SK-N-MC (cell line): ENCODE results near the gene ZNFX1.

Experiments
- DNase-seq: peaks from one replicate; pipeline ENCODE4 v3.0.0-alpha.2; 2011; ENCODE audit warnings: low read depth, low spot score
- H3K27ac ChIP-seq: fragments of 200-600 bp; sonication (generic); 2 replicates; pipeline ENCODE4 v1.5.1; 2016; ENCODE audit warnings: mixed run types
- H3K36me3 ChIP-seq: fragments of 200-600 bp; sonication (generic); 2 replicates; pipeline ENCODE4 v1.6.1; 2017; ENCODE audit warnings: antibody characterized with exemption, low read length, mixed read lengths; ENCODE audit not compliant: insufficient read depth
- H3K4me3 ChIP-seq: fragments of 200-600 bp; sonication (generic); 2 replicates; pipeline ENCODE4 v1.5.1; 2016
- H3K9ac ChIP-seq: fragments of 200-600 bp; sonication (generic); 2 replicates; pipeline ENCODE4 v1.8.0; 2017; ENCODE audit warnings: mixed run types, mixed read lengths; ENCODE audit not compliant: insufficient read length
- H3K9me3 ChIP-seq: fragments of 200-600 bp; sonication (generic); 2 replicates; pipeline ENCODE4 v1.6.1; 2017; ENCODE audit warnings: low read depth, mild to moderate bottlenecking, antibody characterized with exemption, low read length, moderate library complexity, mixed read lengths
- EZH2 ChIP-seq: fragments of 200-600 bp; sonication (generic); IDR thresholded peaks from one replicate; pipeline ENCODE4 v1.6.1; 2017; ENCODE audit warnings: antibody characterized with exemption
- FOXP2 ChIP-seq: optimal IDR thresholded peaks from 2 replicates; pipeline ENCODE3; 2011; ENCODE audit warnings: mild to moderate bottlenecking, moderate library complexity; ENCODE audit not compliant: insufficient read depth; ENCODE audit errors: extremely low read length, control extremely low read depth
- POLR2AphosphoS5 ChIP-seq: IDR thresholded peaks from 2 replicates; pipeline ENCODE4 v1.6.1; 2012; ENCODE audit warnings: mild to moderate bottlenecking, low read depth, low read length, borderline replicate concordance

ZNFX1 gene

GRCh38 chr20:49287555-49288249, 9.8 kb upstream of the ZNFX1 start:
- no peak for DNase-seq
- Histone ChIP-seq H3K4me3 (no peak overlapping the region), H3K27ac (peak overlapping the region; percentile 85), H3K36me3 (peaks cover 90% of the 10 kb centered on the region), H3K9me3 (no peaks in the 10 kb centered on the region), H3K9ac (no peak overlapping the region)
- TF ChIP-seq POLR2AphosphoS5 = peak; percentile 39; the same call in 1 of the 2 replicates
- TF ChIP-seq EZH2 = no peak

GRCh38 chr20:49286689-49287551, 9.1 kb upstream of the ZNFX1 start:
- H3K4me3 ChIP-seq = 0 out of 2 replicates have a peak overlapping the region, but pooled peaks have one; percentile 10
- H3K9ac ChIP-seq = no peak overlapping the region
- no peak for DNase-seq
- H3K27ac ChIP-seq = peak overlapping the region; percentile 85
- TF ChIP-seq FOXP2 (no peak), EZH2 (no peak), POLR2AphosphoS5 (no peak; the same call in none of the 2 replicates)
- peaks cover 98% of the 10 kb centered on the region for H3K36me3 ChIP-seq
- H3K9me3 ChIP-seq = no peaks in the 10 kb centered on the region

- Histone ChIP-seq H3K27ac (peak overlapping the region; percentile 85), H3K9me3 (no peaks in the 10 kb centered on the region), H3K4me3 (peak overlapping the region; percentile 2; the same call in 1 of the 2 replicates), H3K9ac (peak overlapping the region; percentile 2), H3K36me3 (peaks cover 100% of the 10 kb centered on the region)
- TF ChIP-seq POLR2AphosphoS5 (no peak), FOXP2 (no peak), EZH2 (no peak)
- no peak for DNase-seq
Measured at GRCh38 chr20:49285813-49286494, 8.1 kb upstream of the ZNFX1 start.

DNA sequence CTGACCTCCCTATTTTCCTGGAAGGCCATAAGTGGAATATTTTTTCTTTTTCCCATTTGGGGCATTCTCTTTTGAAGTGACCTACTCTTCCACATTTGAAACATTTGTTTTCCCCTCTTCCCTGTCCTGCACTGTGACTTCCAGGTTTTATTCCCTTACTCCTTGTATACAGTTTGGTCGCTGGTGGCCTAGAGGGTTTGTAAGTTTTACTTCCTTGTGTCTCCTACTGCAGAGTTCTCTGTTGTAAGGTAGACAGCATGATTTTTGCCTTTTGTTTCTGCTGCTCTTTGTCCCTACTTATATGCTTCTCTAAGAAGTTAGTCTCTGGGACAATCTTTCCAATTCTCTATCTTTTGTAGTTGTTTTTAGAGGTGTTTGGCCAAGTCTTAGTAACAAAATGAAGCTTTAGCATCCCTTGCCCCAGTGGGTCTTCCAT, 7.4 kb upstream of the ZNFX1 start:
- peak overlapping the region; percentile 2 for H3K9ac ChIP-seq
- peak overlapping the region; percentile 14 for H3K4me3 ChIP-seq
- TF ChIP-seq FOXP2 (no peak), EZH2 (no peak), POLR2AphosphoS5 (peak; percentile 7; the same call in 1 of the 2 replicates)
- peak overlapping the region; percentile 85 for H3K27ac ChIP-seq
- peaks cover 100% of the 10 kb centered on the region for H3K36me3 ChIP-seq
- H3K9me3 ChIP-seq = no peaks in the 10 kb centered on the region
- no peak for DNase-seq

DNA sequence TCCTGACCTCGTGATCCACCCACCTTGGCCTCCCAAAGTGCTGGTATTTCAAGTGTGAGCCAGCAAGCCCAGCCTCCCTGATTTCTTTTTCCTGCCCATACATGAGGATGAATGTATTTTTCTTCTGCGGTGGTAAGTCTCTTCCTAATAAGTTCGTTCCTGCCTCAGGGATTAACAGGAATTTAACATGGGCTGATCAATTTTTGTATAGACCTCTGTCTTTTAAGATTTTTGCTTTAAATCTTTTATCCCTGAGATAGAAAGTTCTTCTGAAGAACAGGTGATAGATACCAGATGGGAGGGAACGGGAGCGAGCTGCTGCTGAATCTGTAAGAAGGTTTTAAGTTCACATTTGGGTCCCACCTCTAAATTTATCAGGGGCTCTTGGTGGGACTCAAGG, 7.0 kb upstream of the ZNFX1 start:
- Histone ChIP-seq H3K9me3 (no peaks in the 10 kb centered on the region), H3K9ac (no peak overlapping the region), H3K36me3 (peaks cover 100% of the 10 kb centered on the region), H3K27ac (peak overlapping the region; percentile 85), H3K4me3 (peak overlapping the region; percentile 14; the same call in 1 of the 2 replicates)
- DNase-seq = no peak
- TF ChIP-seq FOXP2 (no peak), POLR2AphosphoS5 (0 out of 2 replicates have a peak, but pooled peaks have one; percentile 11)

- no peak overlapping the region for H3K9ac ChIP-seq
- peak overlapping the region; percentile 100 for H3K4me3 ChIP-seq
Measured at GRCh38 chr20:49283703-49284625, 6.1 kb upstream of the ZNFX1 start.

DNA sequence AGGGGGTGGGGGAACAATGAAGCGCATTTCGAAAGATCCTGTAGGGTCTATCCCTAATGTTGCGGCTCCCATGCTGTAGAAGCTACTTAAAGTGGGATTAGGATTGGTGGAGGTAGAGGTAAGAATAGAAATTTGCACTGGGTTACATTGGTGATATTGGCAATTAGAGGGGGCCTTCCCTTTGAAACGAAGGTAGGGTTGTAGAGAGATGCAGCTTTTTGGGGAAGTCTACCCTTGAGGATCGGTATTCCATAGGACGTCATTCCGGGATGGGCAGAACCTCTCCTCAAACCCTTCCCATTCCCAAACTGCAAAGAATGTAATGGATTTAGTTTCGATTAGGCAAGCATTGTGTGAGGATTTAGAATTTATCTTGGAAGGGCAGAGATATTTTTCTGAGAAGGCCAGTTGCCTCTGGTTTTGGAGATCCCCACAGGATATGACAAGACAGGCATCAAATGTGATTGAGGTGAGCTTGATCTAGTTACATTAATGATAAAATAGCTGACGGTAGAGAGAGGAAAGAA, 5.4 kb upstream of the ZNFX1 start:
- Histone ChIP-seq H3K36me3 (peaks cover 97% of the 10 kb centered on the region), H3K4me3 (peak overlapping the region; percentile 100), H3K9ac (peak overlapping the region; percentile 21), H3K27ac (peak overlapping the region; percentile 96), H3K9me3 (no peaks in the 10 kb centered on the region)
- peak; percentile 2; the same call in 1 of the 2 replicates for TF ChIP-seq POLR2AphosphoS5
- no peak for TF ChIP-seq FOXP2
- TF ChIP-seq EZH2 = no peak
- no peak for DNase-seq

More at GRCh38 chr20:49283703-49284625, 6.1 kb upstream of the ZNFX1 start:
- Histone ChIP-seq H3K36me3 (peaks cover 100% of the 10 kb centered on the region), H3K9me3 (no peaks in the 10 kb centered on the region), H3K27ac (peak overlapping the region; percentile 96)
- DNase-seq = no peak
- TF ChIP-seq POLR2AphosphoS5 (peak; percentile 23), FOXP2 (no peak)
